Stimulated activated CD4-positive, alpha-beta T cell treated with anti-CD3 and anti-CD28 coated beads, Interleukin-12 subunit alpha, Interleukin-12 subunit beta, amount 100 ng/mL, for 48 hours (primary cell): Measurements from ENCODE around the gene COL9A2.

ENCODE experiments used
- DNase-seq, 3 donors: peaks; one replicate each; pipeline ENCODE4 v3.0.0-alpha.2; 2020; ENCODE audit warnings: low read depth in 2 of 3, low spot score in 1 of 3

The COL9A2 gene

GRCh38 chr1:40303790-40304189, 13.3 kb downstream of the COL9A2 start:
- no peak for DNase-seq

GRCh38 chr1:40303051-40303771, 13.9 kb downstream of the COL9A2 start:
- no peak for DNase-seq

GRCh38 chr1:40302475-40302874, 14.6 kb downstream of the COL9A2 start:
- no peak for DNase-seq

GRCh38 chr1:40301541-40302299, 15.4 kb downstream of the COL9A2 start:
- DNase-seq: no peak

GRCh38 chr1:40301066-40301465, 16.0 kb downstream of the COL9A2 start:
- no peak for DNase-seq

GRCh38 chr1:40300651-40301050, 16.4 kb downstream of the COL9A2 start:
- DNase-seq: no peak

- no peak for DNase-seq
Measured at GRCh38 chr1:40300249-40300567, 16.9 kb downstream of the COL9A2 start.

- no peak for DNase-seq
Measured at GRCh38 chr1:40299366-40300248, 17.5 kb downstream of the COL9A2 start.

GRCh38 chr1:40291293-40291692, 25.8 kb downstream of the COL9A2 start:
- no peak for DNase-seq

GRCh38 chr1:40281853-40282252, 35.2 kb downstream of the COL9A2 start:
- no peak for DNase-seq

GRCh38 chr1:40276122-40276521, 41.0 kb downstream of the COL9A2 start:
- no peak for DNase-seq

GRCh38 chr1:40274331-40274730, 42.8 kb downstream of the COL9A2 start:
- no peak for DNase-seq

- DNase-seq: no peak
Measured at GRCh38 chr1:40273547-40274166, 43.4 kb downstream of the COL9A2 start.

GRCh38 chr1:40272653-40273213, 44.4 kb downstream of the COL9A2 start:
- no peak for DNase-seq

- peak in 1 of 3 donors; percentile 12 for DNase-seq
Measured at GRCh38 chr1:40270152-40270834, 46.8 kb downstream of the COL9A2 start.

GRCh38 chr1:40268211-40268610, 48.9 kb downstream of the COL9A2 start:
- no peak for DNase-seq

GRCh38 chr1:40267767-40268187, 49.3 kb downstream of the COL9A2 start:
- DNase-seq: no peak

- no peak for DNase-seq
Measured at GRCh38 chr1:40266786-40267535, 50.1 kb downstream of the COL9A2 start.

GRCh38 chr1:40265919-40266318, 51.2 kb downstream of the COL9A2 start:
- no peak for DNase-seq

- DNase-seq: no peak
Measured at GRCh38 chr1:40265298-40265697, 51.8 kb downstream of the COL9A2 start.
